GM18511 (cell line): ENCODE data around the gene SNX25.
A peak's percentile ranks its signal among the peaks of the same experiment; 100 is the strongest.
"Not testable (repeated sequence)": the region's sequence is repeated elsewhere in the genome, so short reads cannot be mapped to it uniquely, and the experiment has no call there.

Experiments used
- ATAC-seq: cut with Tn5 transposase; IDR thresholded peaks from one replicate; pipeline ENCODE4 v1.9.1; 2021; ENCODE audit warnings: mild to moderate bottlenecking, moderate library complexity; ENCODE audit not compliant: unreplicated experiment

Gene SNX25

GRCh38 chr4:185332575-185333464 lies 123.4 kb downstream of the SNX25 start:
- ATAC-seq, result peak; percentile 75

GRCh38 chr4:185334326-185334725 lies 124.9 kb downstream of the SNX25 start:
- no peak for ATAC-seq

GRCh38 chr4:185335579-185335978 lies 126.2 kb downstream of the SNX25 start:
- ATAC-seq, result no peak

- no peak for ATAC-seq
These were observed 130.5 kb downstream of the SNX25 start for GRCh38 chr4:185339941-185340340.

GRCh38 chr4:185341377-185341776 lies 132.0 kb downstream of the SNX25 start:
- ATAC-seq, result no peak

- peak; percentile 45 for ATAC-seq
These were observed 132.4 kb downstream of the SNX25 start for GRCh38 chr4:185341841-185342240.

GRCh38 chr4:185343726-185344581 lies 134.6 kb downstream of the SNX25 start:
- ATAC-seq, result peak; percentile 37

- ATAC-seq, result peak; percentile 66
These were observed 135.5 kb downstream of the SNX25 start for GRCh38 chr4:185344743-185345538.

GRCh38 chr4:185346975-185347601 lies 137.7 kb downstream of the SNX25 start:
- no peak for ATAC-seq

GRCh38 chr4:185351691-185352090 lies 142.3 kb downstream of the SNX25 start:
- ATAC-seq, result no peak

- peak; percentile 49 for ATAC-seq
These were observed 142.8 kb downstream of the SNX25 start for GRCh38 chr4:185352202-185352601.

- peak; percentile 36 for ATAC-seq
These were observed 143.3 kb downstream of the SNX25 start for GRCh38 chr4:185352741-185353140.

GRCh38 chr4:185357211-185357610 lies 147.8 kb downstream of the SNX25 start:
- ATAC-seq, result no peak

GRCh38 chr4:185357733-185358440 lies 148.5 kb downstream of the SNX25 start:
- ATAC-seq, result no peak

- ATAC-seq, result peak; percentile 53
These were observed 149.1 kb downstream of the SNX25 start for GRCh38 chr4:185358514-185358913.

- no peak for ATAC-seq
These were observed 149.6 kb downstream of the SNX25 start for GRCh38 chr4:185358959-185359358.

GRCh38 chr4:185359767-185360446 lies 150.5 kb downstream of the SNX25 start:
- no peak for ATAC-seq

- ATAC-seq, result no peak
These were observed 152.5 kb downstream of the SNX25 start for GRCh38 chr4:185361872-185362271.

- ATAC-seq, result not testable (repeated sequence)
These were observed 153.2 kb downstream of the SNX25 start for GRCh38 chr4:185362570-185362969.
